Gastrocnemius medialis (tissue), 4 donors: Measurements from ENCODE around the gene ABCG2. TPM values are rescaled to one million over a fixed set of nuclear protein-coding genes. Genes with fewer than 3 reads are reported as not detected.

Source experiments
- ATAC-seq, 2 donors: fragments of 150-250 bp; one replicate each; pipeline ENCODE4 v1.9.1; 2016
- DNase-seq, 2 donors: peaks; one replicate each; pipeline ENCODE4 v3.0.0-alpha.2; 2019
- H3K27ac ChIP-seq, 4 donors: fragments of 200-600 bp; sonication (generic); 1 replicate in 1 of 4; 2 replicates in 3 of 4; pipeline ENCODE4 v1.5.1; 2016 to 2018; ENCODE audit warnings: mild to moderate bottlenecking in 2 of 4, moderate library complexity in 1 of 4
- H3K27me3 ChIP-seq, 3 donors: fragments of 200-600 bp; sonication (generic) in 2 of 3; 1 replicate in 1 of 3; 2 replicates in 2 of 3; pipeline versions ENCODE4 v1.5.1 to v1.6.0; 2016 to 2019; ENCODE audit warnings: mild to moderate bottlenecking in 1 of 3, moderate library complexity in 1 of 3
- H3K36me3 ChIP-seq, 2 donors: fragments of 200-600 bp; sonication (generic) in 1 of 2; one replicate each; pipeline ENCODE4 v1.5.1; 2017 to 2018
- H3K4me1 ChIP-seq, 2 donors: fragments of 200-600 bp; sonication (generic) in 1 of 2; one replicate each; pipeline ENCODE4 v1.5.1; 2016 to 2017; ENCODE audit warnings: mild to moderate bottlenecking in 2 of 2
- H3K4me3 ChIP-seq, 4 donors: fragments of 200-600 bp; sonication (generic) in 3 of 4; 1 replicate in 1 of 4; 2 replicates in 3 of 4; pipeline ENCODE4 v1.5.1; 2016 to 2019; ENCODE audit warnings: mild to moderate bottlenecking in 2 of 4
- H3K9me3 ChIP-seq, 3 donors: fragments of 200-600 bp; sonication (generic) in 2 of 3; 1 replicate in 1 of 3; 2 replicates in 2 of 3; pipeline ENCODE4 v1.5.1; 2016 to 2019
- CTCF ChIP-seq, 5 experiments: fragments of 450-650 bp in 3 of 5; fragments of 200-600 bp in 2 of 5; sonication (generic) in 2 of 5; IDR thresholded peaks in 4 of 5; conservative IDR thresholded peaks in 1 of 5; 1 replicate in 4 of 5; 2 replicates in 1 of 5; pipeline ENCODE4 v1.5.1; 2016 to 2019; ENCODE audit warnings: antibody characterized with exemption in 5 of 5, mild to moderate bottlenecking in 3 of 5, moderate library complexity in 3 of 5
- POLR2A ChIP-seq, 2 donors: fragments of 450-650 bp; IDR thresholded peaks; one replicate each; pipeline ENCODE4 v1.6.1; 2017; ENCODE audit warnings: antibody characterized with exemption in 2 of 2, mild to moderate bottlenecking in 2 of 2, moderate library complexity in 2 of 2
- in situ Hi-C, 4 donors: fragments of 200-750 bp; cut with MboI; loops; one replicate each; pipeline versions ENCODE4 v1.15.0 to v1.8.0; 2017; ENCODE audit warnings: low sequenced_read_pairs in 4 of 4
- intact Hi-C: fragments of 100-400 bp; cut with DNase I; formaldehyde crosslinking; loops from one replicate; pipeline ENCODE4 v1.15.1; 2023; ENCODE audit warnings: low total_unique reads
- total RNA-seq, 4 donors: library from RNA; depleted of rRNA; stranded (reverse); fragments of >200 nt; gene quantifications; one replicate each; pipeline versions ENCODE4 v1.1.0 to v1.2.3, GENCODE V29; 2016

Gene ABCG2
- total RNA-seq, 4 donors from 2014 or later, result 0.22 to 0.75 (median 0.23) TPM; not detected in 1

- H3K4me1 ChIP-seq, result no peaks in the 10 kb centered on the region
- no peaks in the 10 kb centered on the region for H3K36me3 ChIP-seq
- H3K27ac ChIP-seq, result no peak overlapping the region
- intact Hi-C loops, result no loop called here
- no peak for DNase-seq
- ATAC-seq, result no peak
- in situ Hi-C loops, result no loop called here
- TF ChIP-seq CTCF (IDR thresholded peaks at IDR 0.05 in 4 of 5, conservative IDR thresholded peaks at IDR 0.05 in 1 of 5), result no peak
- no peak for TF ChIP-seq POLR2A (IDR thresholded peaks at IDR 0.05)
- H3K27me3 ChIP-seq, result no peaks in the 10 kb centered on the region
- H3K9me3 ChIP-seq, result no peaks in the 10 kb centered on the region
- no peak overlapping the region for H3K4me3 ChIP-seq
Observed at GRCh38 chr4:88101165-88101564, 57.3 kb downstream of the ABCG2 start.

- H3K9me3 ChIP-seq, result no peaks in the 10 kb centered on the region
- no peak overlapping the region for H3K27ac ChIP-seq
- H3K4me1 ChIP-seq, result no peaks in the 10 kb centered on the region
- H3K36me3 ChIP-seq, result no peaks in the 10 kb centered on the region
- intact Hi-C loops, result no loop called here
- DNase-seq (no peak), ATAC-seq (no peak)
- in situ Hi-C loops, result no loop called here
- H3K27me3 ChIP-seq, result no peaks in the 10 kb centered on the region
- no peak overlapping the region for H3K4me3 ChIP-seq
- TF ChIP-seq POLR2A (IDR thresholded peaks at IDR 0.05) (no peak), CTCF (IDR thresholded peaks at IDR 0.05 in 4 of 5, conservative IDR thresholded peaks at IDR 0.05 in 1 of 5) (no peak)
Observed at GRCh38 chr4:88098993-88099752, 59.3 kb downstream of the ABCG2 start.

GRCh38 chr4:88097781-88098180 is 60.7 kb downstream of the ABCG2 start:
- TF ChIP-seq CTCF (IDR thresholded peaks at IDR 0.05 in 4 of 5, conservative IDR thresholded peaks at IDR 0.05 in 1 of 5), result no peak
- no peak for TF ChIP-seq POLR2A (IDR thresholded peaks at IDR 0.05)
- no peak for ATAC-seq
- Histone ChIP-seq H3K4me3 (no peak overlapping the region), H3K9me3 (no peaks in the 10 kb centered on the region), H3K4me1 (no peaks in the 10 kb centered on the region), H3K27ac (no peak overlapping the region), H3K27me3 (no peaks in the 10 kb centered on the region), H3K36me3 (no peaks in the 10 kb centered on the region)
- intact Hi-C loops (no loop called here), in situ Hi-C loops (no loop called here)
- DNase-seq, result no peak

- intact Hi-C loops (no loop called here), in situ Hi-C loops (no loop called here)
- Histone ChIP-seq H3K4me3 (no peak overlapping the region), H3K36me3 (no peaks in the 10 kb centered on the region), H3K27ac (no peak overlapping the region), H3K9me3 (no peaks in the 10 kb centered on the region), H3K27me3 (no peaks in the 10 kb centered on the region), H3K4me1 (no peaks in the 10 kb centered on the region)
- TF ChIP-seq CTCF (IDR thresholded peaks at IDR 0.05 in 4 of 5, conservative IDR thresholded peaks at IDR 0.05 in 1 of 5) (no peak), POLR2A (IDR thresholded peaks at IDR 0.05) (no peak)
- ATAC-seq (no peak), DNase-seq (no peak)
Observed at GRCh38 chr4:88097301-88097700, 61.1 kb downstream of the ABCG2 start.

- intact Hi-C loops (no loop called here), in situ Hi-C loops (no loop called here)
Observed at GRCh38 chr4:88093874-88094273, 64.6 kb downstream of the ABCG2 start.

More at GRCh38 chr4:88093874-88094273, 64.6 kb downstream of the ABCG2 start:
- H3K27ac ChIP-seq, result no peak overlapping the region
- H3K36me3 ChIP-seq, result no peaks in the 10 kb centered on the region
- peaks cover 8 to 13% of the 10 kb centered on the region in 2 donors for H3K4me1 ChIP-seq
- H3K27me3 ChIP-seq, result no peaks in the 10 kb centered on the region
- ATAC-seq (no peak), DNase-seq (no peak)
- no peak overlapping the region for H3K4me3 ChIP-seq
- H3K9me3 ChIP-seq, result no peaks in the 10 kb centered on the region
- TF ChIP-seq POLR2A (IDR thresholded peaks at IDR 0.05) (no peak), CTCF (IDR thresholded peaks at IDR 0.05 in 4 of 5, conservative IDR thresholded peaks at IDR 0.05 in 1 of 5) (no peak)
